Right cardiac atrium (tissue), 5 donors: ENCODE results near the gene TAF8. TPM values are rescaled to one million over a fixed set of nuclear protein-coding genes. Genes with fewer than 3 reads are reported as not detected.
"Not testable (repeated sequence)": the region's sequence is repeated elsewhere in the genome, so short reads cannot be mapped to it uniquely, and the experiment has no call there.

Experiments
- ATAC-seq, 2 donors: fragments of 200-7000 bp; cut with Tn5 transposase; one replicate each; pipeline versions ENCODE4 v1.8.0 to v1.9.1; 2020; ENCODE audit warnings: moderate library complexity in 2 of 2, mild to moderate bottlenecking in 1 of 2
- DNase-seq, 3 donors: peaks; one replicate each; pipeline ENCODE4 v3.0.0-alpha.2; 2020
- H3K27ac ChIP-seq: one replicate; pipeline ENCODE4 v1.5.1; 2013; ENCODE audit warnings: mild to moderate bottlenecking, low read length, control low read depth, moderate library complexity
- H3K27me3 ChIP-seq: one replicate; pipeline ENCODE4 v1.6.1; 2013; ENCODE audit not compliant: control insufficient read depth, insufficient read depth
- H3K4me1 ChIP-seq: one replicate; pipeline ENCODE4 v1.6.1; 2013; ENCODE audit warnings: low read length; ENCODE audit not compliant: control insufficient read depth, insufficient read depth
- H3K4me3 ChIP-seq: one replicate; pipeline ENCODE4 v1.5.1; 2013; ENCODE audit warnings: low read length, control low read depth
- H3K9me3 ChIP-seq: one replicate; pipeline ENCODE4 v1.6.1; 2013; ENCODE audit warnings: low read length; ENCODE audit not compliant: control insufficient read depth
- WGBS: extraction: QIAGEN DNeasy Blood & Tissue Kit; methylation state at CpG from one replicate; pipeline ENCODE4 v1.1.7; 2013; 5-methylcytosine and 5-hydroxymethylcytosine counted together
- intact Hi-C, 4 donors: fragments of 100-400 bp; cut with DNase I; formaldehyde crosslinking; loops; one replicate each; pipeline versions ENCODE4 v1.11.0 to v1.14.0; 2022 to 2023
- long read RNA-seq, 4 donors: library from polyadenylated mRNA; unstranded; transcript quantifications; one replicate each; pipeline ENCODE4 v2.0.0, GENCODE V29; 2020 to 2021
- polyA plus RNA-seq: library from polyadenylated mRNA; stranded (reverse); fragments of 200-250 nt; gene quantifications from one replicate; pipeline ENCODE4 v1.2.3, GENCODE V29; 2013
- total RNA-seq, 4 donors: library from RNA; stranded (reverse); fragmentation: NEBNext Ultra II Directional; extraction: Animal tissue kit (Norgen Biotek cat#: 25700); gene quantifications; one replicate each; pipeline ENCODE4 v1.2.1, GENCODE V29; 2021
- donor health status: healthy with polysubstance abuse.
- donor health status: DM: no; HTN: yes; CAD: no.
- donor health status: DM: no; HTN: no; CAD: no.
- donor health status: DM: no; HTN: yes; CAD: no; lungs with severe emphysema.
- donor health status: DM: yes; HTN: yes; CAD: no.

The TAF8 gene, protein sequence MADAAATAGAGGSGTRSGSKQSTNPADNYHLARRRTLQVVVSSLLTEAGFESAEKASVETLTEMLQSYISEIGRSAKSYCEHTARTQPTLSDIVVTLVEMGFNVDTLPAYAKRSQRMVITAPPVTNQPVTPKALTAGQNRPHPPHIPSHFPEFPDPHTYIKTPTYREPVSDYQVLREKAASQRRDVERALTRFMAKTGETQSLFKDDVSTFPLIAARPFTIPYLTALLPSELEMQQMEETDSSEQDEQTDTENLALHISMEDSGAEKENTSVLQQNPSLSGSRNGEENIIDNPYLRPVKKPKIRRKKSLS
- total RNA-seq (10 to 100 TPM; 21.6 to 29.6 (median 26.9) TPM), polyA plus RNA-seq (21.8 TPM)
- long read RNA-seq, donor 1, partial matches to known transcripts: 2 of 13 reads
- long read RNA-seq, donor 1, other reads (novel, unspliced or antisense): 8 of 13 reads
- long read RNA-seq, donor 2, partial matches to known transcripts: 2 of 4 reads
- long read RNA-seq, donor 2, other reads (novel, unspliced or antisense): 2 of 4 reads
- long read RNA-seq, donor 3, partial matches to known transcripts: 0 of 7 reads
- long read RNA-seq, donor 3, other reads (novel, unspliced or antisense): 5 of 7 reads
- long read RNA-seq, donor 4, partial matches to known transcripts: 1 of 5 reads
- long read RNA-seq, donor 4, other reads (novel, unspliced or antisense): 1 of 5 reads

DNA sequence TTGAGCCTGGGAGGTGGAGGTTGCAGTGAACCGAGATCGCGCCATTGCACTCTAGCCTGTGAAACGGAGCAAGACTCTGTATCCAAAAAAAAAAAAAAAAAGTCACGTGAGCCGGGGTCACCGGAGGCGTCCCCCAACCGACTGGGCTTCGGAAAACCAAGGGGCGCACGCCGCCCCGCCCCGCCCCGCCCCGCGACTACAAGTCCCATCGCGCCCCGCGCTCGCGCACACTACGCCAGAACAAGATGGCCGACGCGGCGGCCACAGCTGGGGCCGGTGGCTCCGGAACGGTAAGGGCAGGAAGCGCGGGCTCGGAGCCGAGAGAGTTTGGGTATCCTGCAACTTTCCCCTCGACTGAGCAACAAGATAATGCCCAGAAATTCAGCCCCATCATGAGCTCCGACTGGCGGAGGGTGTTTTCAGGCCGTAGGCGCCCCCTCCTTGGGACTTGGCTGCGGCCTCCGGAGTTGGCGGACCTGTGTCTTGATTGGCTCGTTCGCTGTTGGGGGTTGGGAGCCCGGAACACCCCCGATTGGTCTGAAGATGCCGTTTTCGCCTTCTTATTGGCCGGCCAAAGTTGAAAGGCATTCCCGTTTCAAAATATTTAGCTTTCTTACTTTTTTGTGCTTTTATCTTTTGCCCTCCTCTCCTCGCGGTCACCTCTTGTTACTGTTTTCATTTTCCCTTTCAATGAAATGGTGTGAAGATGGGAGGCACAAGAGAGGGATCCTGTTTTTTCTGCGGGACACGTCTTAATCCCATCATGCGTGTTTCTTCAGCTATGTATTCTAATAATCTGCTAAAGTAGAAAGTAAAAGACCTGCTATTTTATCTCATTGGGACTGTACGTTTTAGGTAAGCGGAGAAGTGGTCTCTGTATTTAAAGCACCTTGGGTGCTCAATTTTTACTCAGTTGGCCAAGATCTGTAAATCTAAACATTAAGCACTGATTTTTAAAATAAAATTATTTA lies at the start of gene TAF8:
TSS of gene TAF8 (plus strand) at position 228 of the 971 bp plus-strand sequence. CDS start at position 246, 18 bp downstream.
- Histone ChIP-seq H3K4me3 (peak within 1 kb of the TSS; percentile 96), H3K27ac (peak within 1 kb of the TSS; percentile 96), H3K27me3 (no peaks in the 10 kb centered on the region), H3K4me1 (peaks cover 12% of the 10 kb centered on the region), H3K9me3 (no peaks in the 10 kb centered on the region)
- intact Hi-C loops: no loop called here
- DNase-seq: peak; percentile 92 to 97 (median 96)
- WGBS: 1% methylated on average over 59 of the region's 59 CpGs
- ATAC-seq: peak; percentile 86 to 88

DNA sequence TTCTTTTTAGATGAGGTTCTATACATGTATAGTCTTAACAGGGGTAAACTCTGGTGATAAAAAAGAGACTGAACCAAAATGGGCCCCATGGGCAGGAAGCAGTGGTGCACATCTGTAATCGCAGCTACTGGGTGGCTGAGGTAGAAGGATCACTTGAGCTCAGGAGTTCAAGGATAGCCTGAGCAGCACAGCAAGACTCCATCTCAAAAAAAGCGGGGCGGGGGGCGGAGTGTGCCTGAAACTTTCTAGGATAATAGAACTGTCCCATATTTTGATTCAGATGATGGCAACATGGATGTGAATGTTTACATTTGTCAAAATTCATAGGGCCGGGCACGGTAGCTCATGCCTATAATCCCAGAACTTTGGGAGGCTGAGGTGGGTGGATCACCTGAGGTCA lies 48.8 kb upstream of the TAF8 start:
- no peak overlapping the region for H3K4me3 ChIP-seq
- DNase-seq (no peak), ATAC-seq (no peak)
- no peaks in the 10 kb centered on the region for H3K4me1 ChIP-seq
- H3K9me3 ChIP-seq: no peaks in the 10 kb centered on the region
- WGBS: 99% methylated on average over 6 of the region's 6 CpGs
- intact Hi-C loops: no loop called here
- H3K27ac ChIP-seq: no peak overlapping the region
- H3K27me3 ChIP-seq: no peaks in the 10 kb centered on the region

DNA sequence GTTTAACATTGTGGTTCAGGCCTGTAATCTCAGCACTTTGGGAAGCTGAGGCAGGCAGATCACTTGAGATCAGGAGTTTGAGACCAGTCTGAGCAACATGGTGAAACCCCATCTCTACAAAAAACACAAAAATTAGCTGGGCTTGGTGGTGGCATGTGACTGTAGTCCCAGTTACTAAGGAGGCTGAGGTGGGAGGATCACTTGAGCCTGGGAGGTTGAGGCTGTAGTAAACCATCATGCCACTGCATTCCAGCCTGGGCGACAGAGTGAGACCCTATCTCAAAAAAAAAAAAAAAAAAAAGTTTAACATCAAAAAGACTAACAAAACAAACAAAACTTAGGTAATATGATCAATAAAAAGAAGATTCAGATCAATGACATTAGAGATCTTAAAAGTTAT lies 46.7 kb upstream of the TAF8 start:
- H3K4me3 ChIP-seq, H3K4me1 ChIP-seq, DNase-seq, ATAC-seq, H3K27ac ChIP-seq, H3K27me3 ChIP-seq, intact Hi-C loops, H3K9me3 ChIP-seq: not testable (repeated sequence)
- 100% methylated on average over 1 of the region's 1 CpG for WGBS

DNA sequence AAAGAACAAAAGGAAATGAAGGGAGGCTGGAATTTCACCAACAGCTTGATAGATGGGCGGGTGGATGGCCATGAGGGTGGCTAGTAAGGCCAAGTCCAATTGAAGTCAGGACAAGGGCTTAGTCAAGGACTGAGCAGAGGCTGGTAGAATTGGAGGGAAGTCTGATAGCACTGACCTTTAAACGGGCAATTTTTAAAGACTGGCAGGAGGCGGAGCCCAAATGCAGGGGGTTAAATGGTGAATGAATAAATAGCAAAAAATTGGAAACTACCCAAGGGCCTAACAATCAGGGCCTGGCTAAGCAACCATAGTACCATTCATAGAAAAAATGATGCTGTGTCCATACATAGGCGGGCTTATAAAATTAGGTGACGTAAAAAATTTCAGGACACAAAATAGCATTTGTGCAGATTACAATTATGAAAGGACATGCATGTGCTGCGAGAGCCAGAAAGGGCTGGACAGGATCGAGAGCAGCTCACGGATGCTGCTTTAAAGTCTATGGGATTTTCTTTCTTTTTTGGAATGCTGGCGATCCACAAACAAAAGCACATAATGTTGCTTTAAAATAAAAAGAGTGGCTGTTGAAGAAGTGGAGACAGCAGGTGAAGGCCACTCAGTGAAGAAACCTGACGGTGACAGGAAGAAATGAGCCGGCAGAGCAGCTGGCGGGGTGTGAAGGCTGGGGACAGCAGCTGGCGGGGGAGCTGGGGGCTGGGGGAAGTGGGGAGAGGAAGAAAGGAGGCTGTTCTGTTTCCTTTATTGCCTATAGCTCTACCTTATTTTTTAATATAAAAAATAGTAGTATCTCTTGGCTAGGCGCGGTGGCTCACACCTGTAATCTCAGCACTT lies 42.8 kb upstream of the TAF8 start:
- Histone ChIP-seq H3K27me3 (no peaks in the 10 kb centered on the region), H3K4me3 (no peak overlapping the region), H3K27ac (no peak overlapping the region), H3K9me3 (no peaks in the 10 kb centered on the region), H3K4me1 (no peaks in the 10 kb centered on the region)
- ATAC-seq (peak; percentile 26 to 33), DNase-seq (no peak)
- intact Hi-C loops: no loop called here
- WGBS: 63% methylated on average over 15 of the region's 15 CpGs

DNA sequence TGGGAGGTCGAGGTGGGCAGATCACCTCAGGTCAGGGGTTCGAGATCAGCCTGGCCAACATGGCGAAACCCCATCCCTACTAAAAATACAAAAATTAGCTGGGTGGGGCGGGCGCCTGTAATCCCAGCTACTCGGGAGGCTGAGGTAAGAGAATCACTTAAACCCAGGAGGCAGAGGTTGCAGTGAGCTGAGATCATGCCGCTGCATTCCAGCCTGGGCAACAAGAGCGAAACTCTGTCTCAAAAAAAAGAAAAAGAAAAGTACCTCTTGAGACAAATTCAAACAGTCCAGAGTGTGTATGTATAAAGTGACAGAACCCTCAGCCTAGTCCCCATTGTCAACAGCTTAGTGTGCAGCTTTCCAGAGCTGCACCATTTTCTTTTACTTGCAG lies 42.2 kb upstream of the TAF8 start:
- H3K9me3 ChIP-seq, H3K4me1 ChIP-seq, H3K4me3 ChIP-seq, ATAC-seq, intact Hi-C loops, DNase-seq, H3K27ac ChIP-seq, H3K27me3 ChIP-seq: not testable (repeated sequence)
- 86% methylated on average over 8 of the region's 8 CpGs for WGBS

DNA sequence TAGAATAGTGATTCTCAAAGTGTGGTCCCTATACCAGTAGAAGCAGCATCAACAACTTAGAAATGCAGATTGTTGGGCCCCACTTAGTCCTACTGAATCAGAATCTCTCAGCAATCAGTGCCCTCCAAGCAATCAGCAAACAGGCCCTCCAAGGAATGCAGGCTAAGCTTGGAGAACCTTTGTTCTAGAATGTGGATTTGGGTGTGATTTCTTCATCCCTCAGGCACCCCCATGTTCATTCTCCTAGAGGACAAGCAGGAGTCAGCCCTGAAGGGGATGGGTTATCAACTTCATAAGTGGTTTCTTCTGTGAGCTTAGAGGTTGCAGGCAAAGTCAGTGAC lies 40.5 kb upstream of the TAF8 start:
- intact Hi-C loops: no loop called here
- no peak overlapping the region for H3K4me3 ChIP-seq
- no peaks in the 10 kb centered on the region for H3K4me1 ChIP-seq
- no peaks in the 10 kb centered on the region for H3K27me3 ChIP-seq
- ATAC-seq (no peak), DNase-seq (no peak)
- no peak overlapping the region for H3K27ac ChIP-seq
- no peaks in the 10 kb centered on the region for H3K9me3 ChIP-seq

DNA sequence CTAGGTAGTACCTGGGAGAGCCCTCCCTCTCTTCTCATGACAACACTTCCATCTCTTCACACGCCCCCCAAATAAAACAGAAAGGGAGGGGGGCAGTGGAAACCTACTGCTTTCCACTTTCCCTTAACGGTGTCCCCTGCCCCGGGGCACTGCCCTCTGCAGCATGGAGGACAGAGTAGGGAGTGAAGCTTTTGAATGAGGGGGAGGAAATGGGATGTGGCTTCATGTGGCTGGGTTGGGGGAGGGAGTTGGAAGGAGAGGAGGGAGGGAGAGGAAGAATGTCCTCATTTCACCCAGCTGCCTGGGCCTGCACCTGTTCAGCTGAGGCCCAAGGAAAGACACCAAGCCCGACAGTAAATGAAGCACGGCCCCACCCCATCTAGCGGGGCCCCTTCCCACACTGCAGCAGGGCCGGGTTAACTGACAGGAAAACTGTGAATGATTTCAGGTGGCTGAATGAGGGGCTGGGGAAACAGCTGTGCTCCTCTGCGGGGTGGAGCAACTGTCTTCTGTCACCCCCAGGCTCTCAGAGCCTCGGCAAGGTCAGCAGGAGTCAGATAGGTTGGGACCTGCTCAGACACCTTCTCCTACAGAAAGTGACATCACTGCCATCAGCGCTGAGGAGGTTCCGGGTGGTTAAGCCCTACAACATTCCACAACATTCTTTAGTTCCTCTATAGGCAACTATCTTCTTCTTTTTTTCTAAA lies 40.0 kb upstream of the TAF8 start:
- no peaks in the 10 kb centered on the region for H3K9me3 ChIP-seq
- intact Hi-C loops: no loop called here
- 40% methylated on average over 11 of the region's 11 CpGs for WGBS
- ATAC-seq: peak; percentile 36 to 60
- no peaks in the 10 kb centered on the region for H3K4me1 ChIP-seq
- H3K27me3 ChIP-seq: no peaks in the 10 kb centered on the region
- no peak overlapping the region for H3K27ac ChIP-seq
- H3K4me3 ChIP-seq: no peak overlapping the region
- no peak for DNase-seq

DNA sequence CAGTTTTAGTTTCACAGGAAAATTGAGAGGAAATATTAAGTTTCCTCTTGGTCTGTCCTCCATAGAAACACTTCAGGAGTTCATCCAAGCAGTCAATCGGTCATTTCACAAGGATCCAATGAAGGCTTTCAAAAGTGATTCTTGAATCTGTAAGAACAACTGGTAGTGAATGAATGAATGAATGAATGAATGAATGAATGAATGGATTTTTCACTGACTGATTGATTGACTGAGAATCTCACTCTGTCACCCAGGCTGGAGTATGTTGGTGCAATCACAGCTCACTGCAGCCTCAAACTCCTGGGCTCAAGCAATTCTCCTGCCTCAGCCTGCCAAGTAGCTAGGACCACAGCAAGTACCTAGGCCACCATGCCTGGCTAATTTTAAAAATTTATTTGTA lies 39.4 kb upstream of the TAF8 start:
- WGBS: 71% methylated on average over 1 of the region's 1 CpG
- ATAC-seq (no peak), DNase-seq (no peak)
- no peak overlapping the region for H3K4me3 ChIP-seq
- no peaks in the 10 kb centered on the region for H3K4me1 ChIP-seq
- H3K27ac ChIP-seq: no peak overlapping the region
- intact Hi-C loops: no loop called here
- no peaks in the 10 kb centered on the region for H3K9me3 ChIP-seq
- H3K27me3 ChIP-seq: no peaks in the 10 kb centered on the region

DNA sequence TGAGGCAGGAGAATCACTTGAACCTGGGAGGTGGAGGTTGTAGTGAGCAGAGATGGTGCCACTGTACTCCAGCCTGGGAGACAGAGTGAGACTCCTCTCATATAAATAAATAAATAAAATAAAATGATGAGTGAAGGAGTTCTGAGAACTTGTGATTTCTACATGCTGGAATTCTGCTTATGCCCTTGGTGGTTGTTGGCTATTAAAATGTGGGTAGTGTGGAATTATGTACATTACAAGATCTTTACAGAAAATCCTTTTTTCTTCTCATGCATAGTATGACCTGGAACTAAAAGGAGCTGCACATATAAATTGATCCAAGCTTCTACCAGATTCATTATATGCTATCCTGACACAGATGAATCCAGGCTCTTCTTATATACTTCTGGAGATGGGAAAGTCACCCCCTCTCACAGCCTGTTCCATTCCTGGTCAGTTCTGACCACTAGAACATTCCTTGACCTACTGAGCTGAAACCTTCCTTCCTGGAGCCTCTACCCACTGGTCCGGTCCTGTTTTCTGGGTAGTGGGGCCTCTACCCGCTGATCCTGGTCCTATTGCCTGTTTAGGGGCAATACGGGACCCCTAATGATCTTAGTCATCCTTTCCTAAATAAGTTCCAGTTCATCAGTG lies 37.7 kb upstream of the TAF8 start:
- H3K9me3 ChIP-seq: no peaks in the 10 kb centered on the region
- no peaks in the 10 kb centered on the region for H3K27me3 ChIP-seq
- no peak overlapping the region for H3K4me3 ChIP-seq
- intact Hi-C loops: no loop called here
- WGBS: 98% methylated on average over 3 of the region's 3 CpGs
- H3K4me1 ChIP-seq: no peaks in the 10 kb centered on the region
- H3K27ac ChIP-seq: no peak overlapping the region
- ATAC-seq: no peak
- no peak for DNase-seq
